Measurements from ENCODE around the gene CCDC71. TPM values are rescaled to one million over a fixed set of nuclear protein-coding genes. Genes with fewer than 3 reads are reported as not detected.

CCDC71 gene
- total and polyA plus RNA-seq, 2 donors (not counting 3 experiments of a cell fraction or from before 2014, with no cell fraction given) = 23.5 to 41.6 TPM

DNA sequence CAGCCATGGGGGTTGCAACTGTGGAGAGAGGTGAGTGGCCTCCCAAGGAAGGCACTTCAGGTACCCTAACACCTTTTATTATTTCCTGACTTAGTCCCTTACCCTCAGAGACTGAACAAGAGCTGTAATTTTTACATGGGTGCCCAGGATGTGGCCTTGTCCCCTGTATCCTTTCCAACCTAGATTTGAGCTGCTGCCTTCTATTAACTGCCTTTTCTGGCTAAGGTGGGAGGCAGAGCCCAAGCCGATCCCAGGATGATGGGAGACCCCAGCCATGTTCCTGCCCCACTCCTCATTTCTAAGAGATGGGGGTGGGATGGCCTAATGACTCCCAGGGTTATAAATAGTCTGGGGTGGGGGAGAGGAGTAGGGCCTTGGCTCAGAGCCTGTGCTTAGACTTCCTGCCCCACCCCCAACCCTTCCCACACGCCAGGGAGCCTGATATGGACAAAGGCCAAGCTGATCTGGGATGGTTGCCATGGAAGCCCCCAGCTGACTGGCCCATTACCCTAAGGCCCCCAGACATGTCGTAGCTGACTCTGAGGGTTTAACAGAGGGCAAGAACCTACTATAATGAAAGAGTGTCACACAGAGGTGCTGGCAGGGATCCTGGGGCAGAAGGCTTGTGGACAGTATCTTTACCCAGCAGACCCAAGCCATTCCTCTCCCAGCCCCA, 7.1 kb upstream of the CCDC71 start:
- no peak overlapping the region for H2AFZ ChIP-seq (ENCODE audit: low read depth, low read length)
- H3K9me3 ChIP-seq (replicated peaks; ENCODE audit: control insufficient read depth, insufficient read depth, low read length) = no peaks in the 10 kb centered on the region
- no peak overlapping the region for H3K27ac ChIP-seq (ENCODE audit: insufficient read depth, low read depth, low read length)
- no peak for TF ChIP-seq EZH2 (IDR thresholded peaks at IDR 0.05; ENCODE audit: borderline replicate concordance, low read depth, low read length, severe bottlenecking)
- TF ChIP-seq GATA2 (IDR thresholded peaks at IDR 0.05; ENCODE audit: insufficient read depth, insufficient read length, low read depth, low read length) = no peak
- TF ChIP-seq POLR2AphosphoS5 (IDR thresholded peaks at IDR 0.05; ENCODE audit: insufficient read depth, low read depth, low read length) = no peak
- TF ChIP-seq JUN (IDR thresholded peaks at IDR 0.05; ENCODE audit: borderline replicate concordance, insufficient read depth, insufficient read length, low read depth) = no peak
- no peak for TF ChIP-seq FOS (IDR thresholded peaks at IDR 0.05; ENCODE audit: borderline replicate concordance, insufficient read depth, low read length)
- TF ChIP-seq MYC (IDR thresholded peaks at IDR 0.05; ENCODE audit: low read depth, low read length) = no peak
- no peak for TF ChIP-seq POLR2A (IDR thresholded peaks at IDR 0.05; ENCODE audit: low read depth, low read length)
- no peaks in the 10 kb centered on the region for H3K9me1 ChIP-seq (replicated peaks; ENCODE audit: control insufficient read depth, extremely low read depth, insufficient read depth, low read length)
- no peaks in the 10 kb centered on the region for H3K79me2 ChIP-seq (ENCODE audit: control insufficient read depth, insufficient read depth, low read length)
- intact Hi-C loops (cut with micrococcal nuclease) = no loop called here
- H3K27me3 ChIP-seq (ENCODE audit: control insufficient read depth in 2 of 2, insufficient read depth in 2 of 2, low read length in 2 of 2) = no peaks in the 10 kb centered on the region
- H3K9ac ChIP-seq (replicated peaks; ENCODE audit: extremely low read depth, insufficient read depth, low read length) = no peak overlapping the region
- no TSS peak for BruUV-seq (replicated peaks)
- H3K36me3 ChIP-seq (ENCODE audit: control insufficient read depth in 2 of 2, extremely low read depth in 1 of 2, insufficient read depth in 2 of 2, low read length in 2 of 2) = peaks cover 0 to 21% of the 10 kb centered on the region in 2 experiments
- peaks cover 18% of the 10 kb centered on the region for H3K4me1 ChIP-seq (ENCODE audit: control insufficient read depth, extremely low read depth, insufficient read depth, low read length)
- peak overlapping the region in 1 of 3 experiments; percentile 94 for H3K4me3 ChIP-seq (replicated peaks in 1 of 3; ENCODE audit: insufficient read depth in 1 of 3, low read depth in 1 of 3, low read length in 3 of 3)
- FAIRE-seq (peak; percentile 56), DNase-seq (ENCODE audit: low read depth, low spot score) (peak; percentile 88)
- ChIA-PET POLR2A (no interaction called here), CTCF (interaction anchor here (1.3 to 8.5 kb wide), 2 partner anchors 12 to 276 kb away, joined by 4 to 87 read pairs; no protein-coding TSS in a partner anchor)
- peak overlapping the region; percentile 16 for H3K4me2 ChIP-seq (ENCODE audit: insufficient read depth, low read length)
- H4K20me1 ChIP-seq (replicated peaks; ENCODE audit: control insufficient read depth, extremely low read depth, insufficient read depth, low read length) = no peaks in the 10 kb centered on the region
- dilution Hi-C loops (cut with MboI; ENCODE audit: extremely low pct_ligation_motif_present, low sequenced_read_pairs) = no loop called here
